Measurements from ENCODE around the gene GCH1. TPM values are rescaled to one million over a fixed set of nuclear protein-coding genes. Genes with fewer than 3 reads are reported as not detected.
"Not testable (repeated sequence)": the region's sequence is repeated elsewhere in the genome, so short reads cannot be mapped to it uniquely, and the experiment has no call there.

GCH1 gene
- total RNA-seq, 1 experiment from 2014 or later, result 7.1 TPM

- no peak for DNase-seq (ENCODE audit: unreplicated experiment)
- no peaks in the 10 kb centered on the region for H3K4me1 Mint-ChIP-seq (ENCODE audit: insufficient read depth, unreplicated experiment)
- no peaks in the 10 kb centered on the region for H3K9me3 Mint-ChIP-seq (ENCODE audit: unreplicated experiment)
- no TSS peak for BruUV-seq (replicated peaks)
- no peak for TF ChIP-seq CTCF (IDR thresholded peaks at IDR 0.05; ENCODE audit: unreplicated experiment)
- CTCF ChIA-PET, result no interaction called here
- no peaks in the 10 kb centered on the region for H3K36me3 Mint-ChIP-seq (ENCODE audit: insufficient read depth, unreplicated experiment)
- no peak overlapping the region for H3K27ac Mint-ChIP-seq (ENCODE audit: low read depth, unreplicated experiment)
- H3K4me3 Mint-ChIP-seq (ENCODE audit: unreplicated experiment), result no peak overlapping the region
- H3K27me3 Mint-ChIP-seq (ENCODE audit: insufficient read depth, unreplicated experiment), result no peaks in the 10 kb centered on the region
- POLR2A ChIA-PET, result interaction anchor here (1.3 kb wide), 1 partner anchor 16 kb away, joined by 3 read pairs; no protein-coding TSS in a partner anchor
- intact Hi-C loops (cut with micrococcal nuclease), result no loop called here
Measured at GRCh38 chr14:54919330-54919729, 16.7 kb upstream of the GCH1 start.

GRCh38 chr14:54918427-54918826 lies 15.8 kb upstream of the GCH1 start:
- H3K4me3 Mint-ChIP-seq (ENCODE audit: unreplicated experiment), result no peak overlapping the region
- no peak for TF ChIP-seq CTCF (IDR thresholded peaks at IDR 0.05; ENCODE audit: unreplicated experiment)
- H3K9me3 Mint-ChIP-seq (ENCODE audit: unreplicated experiment), result no peaks in the 10 kb centered on the region
- POLR2A ChIA-PET, result interaction anchor here (0.6 to 1.3 kb wide), 2 partner anchors 15 to 431 kb away, joined by 3 read pairs; no protein-coding TSS in a partner anchor
- no peaks in the 10 kb centered on the region for H3K27me3 Mint-ChIP-seq (ENCODE audit: insufficient read depth, unreplicated experiment)
- H3K36me3 Mint-ChIP-seq (ENCODE audit: insufficient read depth, unreplicated experiment), result no peaks in the 10 kb centered on the region
- no TSS peak for BruUV-seq (replicated peaks)
- CTCF ChIA-PET, result interaction anchor here (0.5 kb wide), 1 partner anchor 71 kb away, joined by 6 read pairs; no protein-coding TSS in a partner anchor
- H3K27ac Mint-ChIP-seq (ENCODE audit: low read depth, unreplicated experiment), result no peak overlapping the region
- intact Hi-C loops (cut with micrococcal nuclease), result no loop called here
- no peak for DNase-seq (ENCODE audit: unreplicated experiment)
- H3K4me1 Mint-ChIP-seq (ENCODE audit: insufficient read depth, unreplicated experiment), result no peaks in the 10 kb centered on the region

GRCh38 chr14:54916101-54916500 lies 13.5 kb upstream of the GCH1 start:
- CTCF ChIA-PET, result no interaction called here

GRCh38 chr14:54909817-54910558 lies 7.4 kb upstream of the GCH1 start:
- BruUV-seq (replicated peaks), result no TSS peak
- Mint-ChIP-seq H3K36me3 (ENCODE audit: insufficient read depth, unreplicated experiment) (no peaks in the 10 kb centered on the region), H3K4me1 (ENCODE audit: insufficient read depth, unreplicated experiment) (no peaks in the 10 kb centered on the region), H3K27ac (ENCODE audit: low read depth, unreplicated experiment) (no peak overlapping the region), H3K9me3 (ENCODE audit: unreplicated experiment) (no peaks in the 10 kb centered on the region), H3K27me3 (ENCODE audit: insufficient read depth, unreplicated experiment) (no peaks in the 10 kb centered on the region), H3K4me3 (ENCODE audit: unreplicated experiment) (no peak overlapping the region)
- no peak for TF ChIP-seq CTCF (IDR thresholded peaks at IDR 0.05; ENCODE audit: unreplicated experiment)
- DNase-seq (ENCODE audit: unreplicated experiment), result no peak
- POLR2A ChIA-PET, result no interaction called here
- intact Hi-C loops (cut with micrococcal nuclease), result no loop called here
- CTCF ChIA-PET, result no interaction called here

More at GRCh38 chr14:54916101-54916500, 13.5 kb upstream of the GCH1 start:
- POLR2A ChIA-PET, result interaction anchor here (1.2 to 1.5 kb wide), 2 partner anchors 14 to 43 kb away, joined by 3 read pairs; partner anchors contain the start of gene GCH1
- H3K9me3 Mint-ChIP-seq (ENCODE audit: unreplicated experiment), result no peaks in the 10 kb centered on the region
- no peaks in the 10 kb centered on the region for H3K4me1 Mint-ChIP-seq (ENCODE audit: insufficient read depth, unreplicated experiment)
- no peak overlapping the region for H3K4me3 Mint-ChIP-seq (ENCODE audit: unreplicated experiment)
- intact Hi-C loops (cut with micrococcal nuclease), result no loop called here
- TF ChIP-seq CTCF (IDR thresholded peaks at IDR 0.05; ENCODE audit: unreplicated experiment), result no peak
- H3K36me3 Mint-ChIP-seq (ENCODE audit: insufficient read depth, unreplicated experiment), result no peaks in the 10 kb centered on the region
- no peak overlapping the region for H3K27ac Mint-ChIP-seq (ENCODE audit: low read depth, unreplicated experiment)
- H3K27me3 Mint-ChIP-seq (ENCODE audit: insufficient read depth, unreplicated experiment), result no peaks in the 10 kb centered on the region
- no TSS peak for BruUV-seq (replicated peaks)
- DNase-seq (ENCODE audit: unreplicated experiment), result no peak

GRCh38 chr14:54908973-54909372 lies 6.3 kb upstream of the GCH1 start:
- intact Hi-C loops (cut with micrococcal nuclease); H3K4me3 Mint-ChIP-seq (ENCODE audit: unreplicated experiment); CTCF ChIA-PET; H3K36me3 Mint-ChIP-seq (ENCODE audit: insufficient read depth, unreplicated experiment); BruUV-seq (replicated peaks); DNase-seq (ENCODE audit: unreplicated experiment); H3K27ac Mint-ChIP-seq (ENCODE audit: low read depth, unreplicated experiment); H3K9me3 Mint-ChIP-seq (ENCODE audit: unreplicated experiment); H3K4me1 Mint-ChIP-seq (ENCODE audit: insufficient read depth, unreplicated experiment); H3K27me3 Mint-ChIP-seq (ENCODE audit: insufficient read depth, unreplicated experiment): not testable (repeated sequence)
- POLR2A ChIA-PET, result interaction anchor here (0.7 kb wide), 1 partner anchor 1378 kb away, joined by 3 read pairs; no protein-coding TSS in a partner anchor

All from MCF 10A (cell line).